ENCODE results near the gene LACTBL1. TPM values are rescaled to one million over a fixed set of nuclear protein-coding genes. Genes with fewer than 3 reads are reported as not detected.

LACTBL1 gene
- total RNA-seq, 5 donors from 2014 or later (not counting 1 experiment from before 2014, with no cell fraction given) = not detected

- no peaks in the 10 kb centered on the region for H3K4me1 Mint-ChIP-seq
- ATAC-seq (replicated peaks in 1 of 4) (no peak), DNase-seq (no peak)
- no peak overlapping the region for H3K27ac Mint-ChIP-seq
- peaks cover 9 to 10% of the 10 kb centered on the region in 2 donors for H3K27me3 Mint-ChIP-seq
- WGBS (ENCODE audit: insufficient coverage) = 95% methylated on average over 4 of the region's 16 CpGs
- no peaks in the 10 kb centered on the region for H3K36me3 ChIP-seq (ENCODE audit: control insufficient read depth in 2 of 2, extremely low read depth in 1 of 2, insufficient read depth in 1 of 2, low read length in 1 of 2)
- no peak overlapping the region for H3K4me3 Mint-ChIP-seq
- H3K4me1 ChIP-seq (ENCODE audit: control insufficient read depth in 1 of 2, extremely low read depth in 1 of 2, insufficient read depth in 2 of 2, low read length in 2 of 2) = no peaks in the 10 kb centered on the region
- ChIA-PET CTCF (no interaction called here), POLR2A (no interaction called here)
- H3K36me3 Mint-ChIP-seq = no peaks in the 10 kb centered on the region
- H3K4me3 ChIP-seq (ENCODE audit: control insufficient read depth in 1 of 2, extremely low read depth in 1 of 2, low read length in 1 of 2) = no peak overlapping the region
- no peak overlapping the region for H3K27ac ChIP-seq (ENCODE audit: low read length)
- no peaks in the 10 kb centered on the region for H3K9me3 ChIP-seq
- peaks cover 0 to 26% of the 10 kb centered on the region in 2 experiments for H3K27me3 ChIP-seq (replicated peaks in 1 of 2; ENCODE audit: control insufficient read depth in 2 of 2, extremely low read depth in 1 of 2, insufficient read depth in 2 of 2, low read length in 1 of 2)
- H3K9me3 Mint-ChIP-seq = no peaks in the 10 kb centered on the region
These were observed 60.4 kb downstream of the LACTBL1 start for GRCh38 chr1:22912311-22912710.

- ChIA-PET POLR2A (no interaction called here), CTCF (no interaction called here)
- Mint-ChIP-seq H3K27ac (no peak overlapping the region), H3K4me3 (no peak overlapping the region), H3K36me3 (no peaks in the 10 kb centered on the region), H3K4me1 (no peaks in the 10 kb centered on the region), H3K27me3 (peaks cover 4 to 8% of the 10 kb centered on the region in 2 donors), H3K9me3 (no peaks in the 10 kb centered on the region)
- peaks cover 0 to 23% of the 10 kb centered on the region in 2 experiments for H3K27me3 ChIP-seq (replicated peaks in 1 of 2; ENCODE audit: control insufficient read depth in 2 of 2, extremely low read depth in 1 of 2, insufficient read depth in 2 of 2, low read length in 1 of 2)
- no peaks in the 10 kb centered on the region for H3K9me3 ChIP-seq
- 48% methylated on average over 2 of the region's 5 CpGs for WGBS (ENCODE audit: insufficient coverage)
- H3K36me3 ChIP-seq (ENCODE audit: control insufficient read depth in 2 of 2, extremely low read depth in 1 of 2, insufficient read depth in 1 of 2, low read length in 1 of 2) = no peaks in the 10 kb centered on the region
- H3K4me1 ChIP-seq (ENCODE audit: control insufficient read depth in 1 of 2, extremely low read depth in 1 of 2, insufficient read depth in 2 of 2, low read length in 2 of 2) = no peaks in the 10 kb centered on the region
- DNase-seq (no peak), ATAC-seq (replicated peaks in 1 of 4) (no peak)
- H3K4me3 ChIP-seq (ENCODE audit: control insufficient read depth in 1 of 2, extremely low read depth in 1 of 2, low read length in 1 of 2) = no peak overlapping the region
- H3K27ac ChIP-seq (ENCODE audit: low read length) = no peak overlapping the region
These were observed 61.5 kb downstream of the LACTBL1 start for GRCh38 chr1:22910986-22911651.

- Mint-ChIP-seq H3K27me3 (peaks cover 3 to 4% of the 10 kb centered on the region in 2 donors), H3K9me3 (no peaks in the 10 kb centered on the region), H3K4me1 (no peaks in the 10 kb centered on the region), H3K27ac (no peak overlapping the region), H3K36me3 (no peaks in the 10 kb centered on the region), H3K4me3 (no peak overlapping the region)
- no peaks in the 10 kb centered on the region for H3K9me3 ChIP-seq
- DNase-seq = no peak
- peaks cover 0 to 20% of the 10 kb centered on the region in 2 experiments for H3K27me3 ChIP-seq (replicated peaks in 1 of 2; ENCODE audit: control insufficient read depth in 2 of 2, extremely low read depth in 1 of 2, insufficient read depth in 2 of 2, low read length in 1 of 2)
- H3K4me1 ChIP-seq (ENCODE audit: control insufficient read depth in 1 of 2, extremely low read depth in 1 of 2, insufficient read depth in 2 of 2, low read length in 2 of 2) = no peaks in the 10 kb centered on the region
- CTCF ChIA-PET = no interaction called here
- H3K27ac ChIP-seq (ENCODE audit: low read length) = no peak overlapping the region
- no peaks in the 10 kb centered on the region for H3K36me3 ChIP-seq (ENCODE audit: control insufficient read depth in 2 of 2, extremely low read depth in 1 of 2, insufficient read depth in 1 of 2, low read length in 1 of 2)
- POLR2A ChIA-PET = no interaction called here
- ATAC-seq (replicated peaks in 1 of 4) = no peak
- 88% methylated on average over 11 of the region's 13 CpGs for WGBS (ENCODE audit: insufficient coverage)
- no peak overlapping the region for H3K4me3 ChIP-seq (ENCODE audit: control insufficient read depth in 1 of 2, extremely low read depth in 1 of 2, low read length in 1 of 2)
These were observed 62.4 kb downstream of the LACTBL1 start for GRCh38 chr1:22910286-22910685.

- Mint-ChIP-seq H3K9me3 (no peaks in the 10 kb centered on the region), H3K4me1 (no peaks in the 10 kb centered on the region), H3K4me3 (no peak overlapping the region), H3K36me3 (no peaks in the 10 kb centered on the region), H3K27ac (no peak overlapping the region), H3K27me3 (peaks cover 2 to 4% of the 10 kb centered on the region in 2 donors)
- 85% methylated on average over 5 of the region's 11 CpGs for WGBS (ENCODE audit: insufficient coverage)
- Histone ChIP-seq H3K4me3 (ENCODE audit: control insufficient read depth in 1 of 2, extremely low read depth in 1 of 2, low read length in 1 of 2) (no peak overlapping the region), H3K36me3 (ENCODE audit: control insufficient read depth in 2 of 2, extremely low read depth in 1 of 2, insufficient read depth in 1 of 2, low read length in 1 of 2) (no peaks in the 10 kb centered on the region), H3K4me1 (ENCODE audit: control insufficient read depth in 1 of 2, extremely low read depth in 1 of 2, insufficient read depth in 2 of 2, low read length in 2 of 2) (no peaks in the 10 kb centered on the region), H3K27ac (ENCODE audit: low read length) (no peak overlapping the region), H3K9me3 (no peaks in the 10 kb centered on the region), H3K27me3 (replicated peaks in 1 of 2; ENCODE audit: control insufficient read depth in 2 of 2, extremely low read depth in 1 of 2, insufficient read depth in 2 of 2, low read length in 1 of 2) (peaks cover 0 to 21% of the 10 kb centered on the region in 2 experiments)
- DNase-seq = no peak
- ChIA-PET POLR2A (no interaction called here), CTCF (no interaction called here)
- no peak for ATAC-seq (replicated peaks in 1 of 4)
These were observed 63.7 kb downstream of the LACTBL1 start for GRCh38 chr1:22908880-22909426.

GRCh38 chr1:22907528-22907927 is 65.1 kb downstream of the LACTBL1 start:
- ChIA-PET POLR2A (no interaction called here), CTCF (no interaction called here)
- Mint-ChIP-seq H3K4me1 (no peaks in the 10 kb centered on the region), H3K36me3 (no peaks in the 10 kb centered on the region), H3K4me3 (no peak overlapping the region), H3K27me3 (peaks cover 4 to 11% of the 10 kb centered on the region in 2 donors), H3K27ac (no peak overlapping the region), H3K9me3 (no peaks in the 10 kb centered on the region)
- 72% methylated on average over 3 of the region's 3 CpGs for WGBS (ENCODE audit: insufficient coverage)
- no peak overlapping the region for H3K4me3 ChIP-seq (ENCODE audit: control insufficient read depth in 1 of 2, extremely low read depth in 1 of 2, low read length in 1 of 2)
- H3K4me1 ChIP-seq (ENCODE audit: control insufficient read depth in 1 of 2, extremely low read depth in 1 of 2, insufficient read depth in 2 of 2, low read length in 2 of 2) = no peaks in the 10 kb centered on the region
- H3K27me3 ChIP-seq (replicated peaks in 1 of 2; ENCODE audit: control insufficient read depth in 2 of 2, extremely low read depth in 1 of 2, insufficient read depth in 2 of 2, low read length in 1 of 2) = peaks cover 0 to 29% of the 10 kb centered on the region in 2 experiments
- DNase-seq = no peak
- ATAC-seq (replicated peaks in 1 of 4) = no peak
- no peaks in the 10 kb centered on the region for H3K9me3 ChIP-seq
- H3K27ac ChIP-seq (ENCODE audit: low read length) = no peak overlapping the region
- no peaks in the 10 kb centered on the region for H3K36me3 ChIP-seq (ENCODE audit: control insufficient read depth in 2 of 2, extremely low read depth in 1 of 2, insufficient read depth in 1 of 2, low read length in 1 of 2)

- no peaks in the 10 kb centered on the region for H3K36me3 Mint-ChIP-seq
- no CpG with 5 or more reads among the region's 2 CpGs for WGBS (ENCODE audit: insufficient coverage)
- Histone ChIP-seq H3K4me3 (ENCODE audit: control insufficient read depth in 1 of 2, extremely low read depth in 1 of 2, low read length in 1 of 2) (no peak overlapping the region), H3K36me3 (ENCODE audit: control insufficient read depth in 2 of 2, extremely low read depth in 1 of 2, insufficient read depth in 1 of 2, low read length in 1 of 2) (no peaks in the 10 kb centered on the region), H3K4me1 (ENCODE audit: control insufficient read depth in 1 of 2, extremely low read depth in 1 of 2, insufficient read depth in 2 of 2, low read length in 2 of 2) (no peaks in the 10 kb centered on the region), H3K27me3 (replicated peaks in 1 of 2; ENCODE audit: control insufficient read depth in 2 of 2, extremely low read depth in 1 of 2, insufficient read depth in 2 of 2, low read length in 1 of 2) (peaks cover 0 to 29% of the 10 kb centered on the region in 2 experiments), H3K27ac (ENCODE audit: low read length) (no peak overlapping the region), H3K9me3 (no peaks in the 10 kb centered on the region)
- H3K9me3 Mint-ChIP-seq = no peaks in the 10 kb centered on the region
- no peak for ATAC-seq (replicated peaks in 1 of 4)
- H3K4me3 Mint-ChIP-seq = no peak overlapping the region
- DNase-seq = no peak
- ChIA-PET POLR2A (no interaction called here), CTCF (no interaction called here)
- H3K27me3 Mint-ChIP-seq = peaks cover 5 to 14% of the 10 kb centered on the region in 2 donors
- H3K4me1 Mint-ChIP-seq = no peaks in the 10 kb centered on the region
- no peak overlapping the region for H3K27ac Mint-ChIP-seq
These were observed 65.7 kb downstream of the LACTBL1 start for GRCh38 chr1:22906968-22907367.

All from T-cell (primary cell).